GM19025 (cell line): ENCODE data around the gene NAGK.
"Not testable (repeated sequence)": the region's sequence is repeated elsewhere in the genome, so short reads cannot be mapped to it uniquely, and the experiment has no call there.

Experiments used
- ATAC-seq: cut with Tn5 transposase; IDR thresholded peaks from one replicate; pipeline ENCODE4 v1.9.1; 2021; ENCODE audit warnings: mild to moderate bottlenecking, low read depth, moderate library complexity; ENCODE audit not compliant: unreplicated experiment

NAGK gene

GRCh38 chr2:71068218-71069035, at the start of gene NAGK:
NAGK (plus strand) TSS chr2:71068648; CDS start chr2:71068684, 36 bp downstream.
- ATAC-seq = peak; percentile 51

- not testable (repeated sequence) for ATAC-seq
Measured at GRCh38 chr2:71019989-71020388, 48.5 kb upstream of the NAGK start.

GRCh38 chr2:71021394-71021793, 47.1 kb upstream of the NAGK start:
- not testable (repeated sequence) for ATAC-seq

- ATAC-seq = not testable (repeated sequence)
Measured at GRCh38 chr2:71023553-71024243, 44.8 kb upstream of the NAGK start.

GRCh38 chr2:71036296-71036695, 32.2 kb upstream of the NAGK start:
- not testable (repeated sequence) for ATAC-seq

GRCh38 chr2:71042287-71042686, 26.2 kb upstream of the NAGK start:
- no peak for ATAC-seq

GRCh38 chr2:71043531-71044407, 24.7 kb upstream of the NAGK start:
- no peak for ATAC-seq

- no peak for ATAC-seq
Measured at GRCh38 chr2:71045151-71045550, 23.3 kb upstream of the NAGK start.

- no peak for ATAC-seq
Measured at GRCh38 chr2:71045865-71046548, 22.4 kb upstream of the NAGK start.

- ATAC-seq = no peak
Measured at GRCh38 chr2:71048096-71048495, 20.4 kb upstream of the NAGK start.

GRCh38 chr2:71049704-71050360, 18.6 kb upstream of the NAGK start:
- not testable (repeated sequence) for ATAC-seq

GRCh38 chr2:71055206-71055740, 13.2 kb upstream of the NAGK start:
- ATAC-seq = not testable (repeated sequence)

- ATAC-seq = no peak
Measured at GRCh38 chr2:71060211-71060610, 8.2 kb upstream of the NAGK start.

- no peak for ATAC-seq
Measured at GRCh38 chr2:71060871-71061270, 7.6 kb upstream of the NAGK start.

- no peak for ATAC-seq
Measured at GRCh38 chr2:71063216-71063615, 5.2 kb upstream of the NAGK start.

- ATAC-seq = no peak
Measured at GRCh38 chr2:71064110-71064611, 4.3 kb upstream of the NAGK start.

- ATAC-seq = peak; percentile 21
Measured at GRCh38 chr2:71064754-71065621, 3.5 kb upstream of the NAGK start.

- ATAC-seq = no peak
Measured at GRCh38 chr2:71066856-71067255, 1.6 kb upstream of the NAGK start.
